ENCODE data around the gene HINT2.

GRCh38 chr9:35801328-35802128 is 13.3 kb downstream of the HINT2 start:
- no peak for TF ChIP-seq CTCF (IDR thresholded peaks at IDR 0.05)
- no peak for TF ChIP-seq EP300 (IDR thresholded peaks at IDR 0.05)

Measured in stomach (tissue), 4 donors.